NCI-H524 (cell line): ENCODE results near the gene ANKH.
A peak's percentile ranks its signal among the peaks of the same experiment; 100 is the strongest.
"Not testable (repeated sequence)": the region's sequence is repeated elsewhere in the genome, so short reads cannot be mapped to it uniquely, and the experiment has no call there.

Experiments
- DNase-seq, 2 experiments: peaks; one replicate each; lab custom pipeline; 2025; lab: John Stamatoyannopoulos, UW

ANKH gene

DNA sequence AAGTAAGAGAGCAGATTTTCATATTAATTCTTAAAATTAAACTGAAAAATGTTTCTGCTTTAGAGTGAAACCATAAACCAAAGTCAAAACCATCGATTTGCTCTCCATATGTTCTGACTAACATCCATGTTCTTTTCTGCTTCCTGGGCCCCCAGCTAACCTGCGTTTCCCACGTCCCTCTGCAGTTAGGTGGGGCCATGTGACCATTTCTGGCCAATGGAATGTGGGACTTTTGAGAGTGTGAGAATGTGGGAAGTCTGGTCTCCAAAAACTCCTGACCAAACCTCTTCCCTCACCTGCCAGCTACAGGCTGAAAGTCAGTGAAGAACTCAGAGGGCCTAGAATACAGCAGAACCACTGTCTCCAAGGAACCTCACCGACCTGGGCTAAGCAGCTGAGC is 44.9 kb downstream of the ANKH start:
- no peak for DNase-seq

DNA sequence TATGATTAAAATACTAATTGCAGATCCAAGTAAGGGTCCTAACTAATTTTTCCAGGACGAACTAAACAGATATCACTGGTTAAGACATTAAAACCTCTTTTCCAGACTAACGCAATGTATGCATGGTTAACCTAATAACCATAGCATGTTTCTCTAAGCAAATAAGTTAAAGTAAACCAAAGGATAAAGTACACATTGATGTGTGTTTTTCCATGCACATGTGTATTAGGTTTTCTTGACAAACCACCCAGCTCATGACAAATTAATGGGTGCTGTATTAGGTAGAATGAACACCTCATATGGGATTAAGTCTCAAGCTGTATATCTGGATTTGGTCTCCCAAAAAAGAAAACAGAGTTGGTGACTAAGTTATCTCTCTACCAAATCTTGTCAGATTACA is 45.6 kb downstream of the ANKH start:
- no peak for DNase-seq

DNA sequence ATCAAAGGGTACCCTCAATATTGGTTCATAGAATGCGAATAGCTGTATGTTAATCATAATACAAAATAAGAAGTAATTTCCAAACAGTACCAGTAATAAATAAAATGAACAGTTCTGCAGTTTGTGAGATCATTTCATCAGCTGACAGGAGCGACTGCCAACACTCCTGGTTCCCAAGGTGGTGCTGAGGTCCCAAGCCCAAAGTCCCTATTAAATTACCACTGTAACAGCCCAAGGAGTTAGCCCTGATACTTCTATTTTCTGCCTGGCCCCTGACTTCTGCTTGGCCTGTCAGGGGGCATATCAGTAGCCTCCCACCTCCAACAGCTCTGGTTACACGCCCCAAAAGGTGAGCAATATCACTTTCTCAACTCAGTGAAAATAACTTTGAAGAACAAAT is 47.1 kb downstream of the ANKH start:
- no peak for DNase-seq

- peak; percentile 21 to 52 for DNase-seq
Measured at GRCh38 chr5:14821100-14821845, 50.3 kb downstream of the ANKH start.

DNA sequence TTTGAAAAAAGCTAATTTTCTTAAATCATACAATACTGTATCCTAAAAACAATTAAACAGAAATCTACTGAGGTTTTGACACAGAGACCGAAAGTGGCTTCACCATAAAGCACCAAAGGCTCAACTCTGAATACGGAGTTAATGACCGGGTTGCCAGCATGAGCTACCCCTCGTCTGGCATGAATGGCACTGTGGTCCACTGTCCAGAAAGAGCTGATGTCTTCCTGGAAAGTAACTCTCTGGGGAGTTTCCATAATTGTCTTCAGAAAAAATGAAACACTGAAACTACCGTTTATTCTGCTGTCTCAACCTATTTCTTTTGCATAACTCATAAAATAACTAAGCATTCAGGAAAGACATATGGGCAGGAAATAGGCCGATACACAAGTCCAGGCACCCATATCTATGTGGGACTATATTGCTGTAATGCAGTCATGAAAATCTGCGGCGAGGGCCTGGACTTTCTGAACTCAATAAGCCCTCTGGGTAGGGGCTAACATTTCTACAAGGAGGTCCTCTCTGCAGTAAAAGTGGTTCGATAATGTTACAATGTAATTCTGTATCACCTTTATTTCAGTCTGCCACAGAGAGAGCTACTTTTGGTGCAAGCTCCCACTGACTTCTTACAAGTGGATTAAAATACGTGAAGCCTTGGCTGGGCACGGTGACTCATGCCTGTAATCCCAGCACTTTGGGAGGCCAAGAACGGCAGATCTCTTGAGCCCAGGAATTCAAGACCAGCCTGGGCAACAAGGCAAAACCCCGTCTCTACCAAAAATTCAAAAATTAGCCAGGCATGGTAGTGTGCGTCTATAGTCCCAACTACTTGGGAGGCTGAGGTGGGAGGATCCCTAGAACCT is 52.4 kb downstream of the ANKH start:
- DNase-seq, result peak in 1 of 2 experiments; percentile 58

GRCh38 chr5:14817762-14818136 is 53.8 kb downstream of the ANKH start:
- DNase-seq, result not testable (repeated sequence)

- peak in 1 of 2 experiments; percentile 14 for DNase-seq
Measured at GRCh38 chr5:14816999-14817761, 54.4 kb downstream of the ANKH start.

DNA sequence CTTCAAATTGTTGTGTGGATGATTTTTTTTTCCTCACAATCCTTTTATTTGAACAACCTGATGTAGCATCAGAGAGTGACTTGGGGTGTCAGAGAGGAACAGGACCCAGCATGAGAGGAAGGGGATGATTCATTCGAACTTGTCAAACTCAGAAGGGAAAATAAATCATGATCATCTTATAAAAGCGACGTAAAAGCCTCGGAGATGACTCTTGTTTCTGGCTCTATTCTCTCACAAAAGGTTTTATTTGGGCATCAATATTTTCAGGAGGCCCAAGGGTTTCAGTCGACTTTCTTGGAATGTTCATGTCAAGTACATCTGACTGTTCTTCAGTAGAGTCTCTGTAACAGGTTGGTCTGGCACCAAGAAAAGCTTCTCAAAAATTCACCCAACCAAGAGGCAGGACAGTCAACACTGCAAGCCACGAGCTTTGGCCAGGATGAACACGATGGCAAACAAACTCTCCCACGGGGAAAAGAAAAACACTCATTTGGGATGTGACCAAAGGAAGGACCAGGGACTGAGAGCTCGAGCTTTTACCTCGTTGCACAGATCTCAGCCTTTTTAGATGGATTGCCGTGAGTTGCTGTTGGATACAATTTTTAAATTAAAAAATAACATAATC is 55.1 kb downstream of the ANKH start:
- no peak for DNase-seq

DNA sequence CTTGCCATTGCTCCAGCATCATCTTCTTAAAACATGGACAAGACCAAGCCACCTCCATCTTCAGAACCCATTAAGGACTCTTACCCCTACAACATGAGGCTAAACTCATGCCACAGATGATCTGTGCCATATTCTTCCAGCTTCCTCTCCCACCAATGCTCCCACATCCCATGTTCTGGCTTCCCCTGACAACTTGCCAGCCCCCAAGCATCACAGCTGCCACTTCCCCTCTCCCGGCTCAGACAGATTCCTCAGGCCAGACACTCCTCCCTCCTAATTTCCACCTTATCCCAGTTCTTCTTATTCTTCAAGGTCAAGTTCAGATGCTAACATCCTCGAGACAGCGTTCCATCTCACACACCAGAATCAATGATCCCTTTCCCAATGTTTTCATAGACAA is 57.8 kb downstream of the ANKH start:
- DNase-seq, result no peak

- no peak for DNase-seq
Measured at GRCh38 chr5:14812166-14812565, 59.4 kb downstream of the ANKH start.

DNA sequence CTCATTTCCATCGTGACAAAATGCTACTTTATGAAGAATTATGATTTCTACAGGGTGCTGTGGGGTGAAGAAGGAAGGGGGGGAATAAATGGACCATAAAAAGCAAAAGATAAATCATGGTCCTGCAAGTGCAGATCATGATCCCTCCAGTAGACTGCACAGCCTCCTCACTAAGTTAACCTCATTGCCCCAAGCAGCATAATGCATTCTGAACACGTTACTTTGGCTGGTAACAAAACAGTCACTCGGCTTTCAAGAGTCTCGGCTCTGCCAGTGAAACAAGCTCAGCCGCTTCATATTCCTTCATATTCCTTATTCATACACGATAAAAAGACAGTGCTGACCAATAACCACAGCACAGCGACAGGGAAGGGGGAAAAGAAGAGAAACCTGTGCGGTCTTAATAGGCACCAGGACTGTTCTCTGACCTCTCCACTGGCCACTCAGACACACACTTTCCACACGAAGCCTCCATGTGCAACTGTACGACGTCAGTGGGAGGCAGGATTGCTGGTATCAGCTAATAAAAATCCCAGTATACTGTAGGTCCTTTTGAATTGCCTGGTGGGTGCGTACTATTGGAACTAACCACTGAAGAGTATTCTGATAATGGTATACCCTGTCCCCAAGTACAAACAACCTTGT is 60.5 kb downstream of the ANKH start:
- no peak for DNase-seq

- DNase-seq, result no peak
Measured at GRCh38 chr5:14810282-14810681, 61.3 kb downstream of the ANKH start.

- DNase-seq, result no peak
Measured at GRCh38 chr5:14809369-14810155, 62.0 kb downstream of the ANKH start.

GRCh38 chr5:14807471-14807870 is 64.1 kb downstream of the ANKH start:
- DNase-seq, result no peak

DNA sequence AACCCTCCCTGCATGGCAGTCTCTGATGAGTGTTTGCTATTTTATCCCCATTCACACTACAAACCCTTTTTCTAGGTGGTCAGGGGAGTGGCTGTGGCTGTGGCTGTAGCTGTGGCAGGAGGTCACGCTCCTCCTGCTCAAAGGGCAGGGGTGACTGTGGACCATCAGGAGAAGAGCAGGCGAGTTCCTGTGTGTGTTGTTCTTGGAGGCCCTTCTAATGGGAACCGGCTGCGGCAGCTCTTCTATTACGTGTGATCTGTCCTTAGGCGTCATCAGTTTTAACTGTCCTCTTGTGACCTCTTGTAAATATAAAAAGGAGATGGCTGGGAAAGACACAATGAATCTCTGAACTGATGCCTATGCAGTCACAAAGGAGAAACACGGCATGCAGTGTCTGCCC is 65.1 kb downstream of the ANKH start:
- DNase-seq, result no peak

GRCh38 chr5:14802541-14802940 is 69.0 kb downstream of the ANKH start:
- DNase-seq, result no peak

DNA sequence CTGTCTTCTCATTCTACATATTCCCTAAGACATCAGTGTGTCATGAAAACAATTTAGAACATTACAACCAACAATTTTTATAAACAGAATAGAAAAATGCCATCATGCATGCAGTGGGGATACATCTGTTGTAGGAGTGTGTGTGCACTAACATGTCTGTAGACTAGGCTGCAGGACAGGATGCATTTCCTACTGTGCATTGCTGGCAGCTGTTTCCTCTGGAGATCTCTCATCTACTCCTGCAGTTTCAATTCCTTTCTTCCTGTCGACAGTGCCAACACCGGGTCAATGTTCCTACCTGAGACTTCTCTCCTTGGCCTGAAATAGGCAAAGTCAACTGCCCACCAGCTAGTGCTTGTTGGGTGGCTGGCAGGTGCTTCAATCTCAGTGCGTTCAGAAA is 69.8 kb downstream of the ANKH start:
- no peak for DNase-seq

- not testable (repeated sequence) for DNase-seq
Measured at GRCh38 chr5:14797385-14797784, 74.2 kb downstream of the ANKH start.

- DNase-seq, result peak in 1 of 2 experiments; percentile 44
Measured at GRCh38 chr5:14794583-14795230, 76.9 kb downstream of the ANKH start.

DNA sequence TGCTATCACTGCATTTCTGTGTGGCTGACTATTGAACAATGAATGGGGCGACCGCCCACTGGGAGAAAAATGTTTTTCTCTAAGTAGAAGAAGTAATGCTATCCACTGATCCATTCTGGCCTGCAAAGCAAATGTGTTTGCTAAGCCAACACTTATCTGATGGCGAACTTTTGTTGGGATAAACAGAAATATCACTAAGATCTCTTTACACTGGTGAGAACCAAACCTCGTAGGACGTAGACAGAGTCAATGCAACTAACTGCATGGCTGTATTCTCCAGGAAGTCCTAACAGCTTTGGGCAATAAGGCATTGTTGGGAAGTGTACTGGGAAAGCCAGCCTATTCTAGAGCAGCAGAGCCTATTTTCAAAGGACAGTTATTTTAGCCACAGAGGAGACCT is 77.7 kb downstream of the ANKH start:
- no peak for DNase-seq
